ENCODE data around the gene RANBP9.

RANBP9 gene

GRCh38 chr6:13678255-13678983 is 33.2 kb downstream of the RANBP9 start:
- DNase-seq (ENCODE audit: low read depth): no peak

- DNase-seq (ENCODE audit: low read depth): no peak
Measured at GRCh38 chr6:13677878-13678254, 33.8 kb downstream of the RANBP9 start.

- no peak for DNase-seq (ENCODE audit: low read depth)
Measured at GRCh38 chr6:13676551-13677156, 35.0 kb downstream of the RANBP9 start.

- no peak for DNase-seq (ENCODE audit: low read depth)
Measured at GRCh38 chr6:13674533-13675190, 37.0 kb downstream of the RANBP9 start.

GRCh38 chr6:13673825-13674444 is 37.7 kb downstream of the RANBP9 start:
- no peak for DNase-seq (ENCODE audit: low read depth)

- no peak for DNase-seq (ENCODE audit: low read depth)
Measured at GRCh38 chr6:13673368-13673767, 38.3 kb downstream of the RANBP9 start.

GRCh38 chr6:13672904-13673303 is 38.7 kb downstream of the RANBP9 start:
- no peak for DNase-seq (ENCODE audit: low read depth)

- no peak for DNase-seq (ENCODE audit: low read depth)
Measured at GRCh38 chr6:13671548-13672127, 40.0 kb downstream of the RANBP9 start.

GRCh38 chr6:13669476-13669875 is 42.2 kb downstream of the RANBP9 start:
- DNase-seq (ENCODE audit: low read depth): no peak

GRCh38 chr6:13668291-13668928 is 43.2 kb downstream of the RANBP9 start:
- no peak for DNase-seq (ENCODE audit: low read depth)

GRCh38 chr6:13667655-13668054 is 44.0 kb downstream of the RANBP9 start:
- no peak for DNase-seq (ENCODE audit: low read depth)

- DNase-seq (ENCODE audit: low read depth): no peak
Measured at GRCh38 chr6:13666194-13667105, 45.2 kb downstream of the RANBP9 start.

- DNase-seq (ENCODE audit: low read depth): no peak
Measured at GRCh38 chr6:13664703-13665352, 46.8 kb downstream of the RANBP9 start.

GRCh38 chr6:13663986-13664385 is 47.6 kb downstream of the RANBP9 start:
- DNase-seq (ENCODE audit: low read depth): no peak

GRCh38 chr6:13662651-13663334 is 48.8 kb downstream of the RANBP9 start:
- DNase-seq (ENCODE audit: low read depth): no peak

- no peak for DNase-seq (ENCODE audit: low read depth)
Measured at GRCh38 chr6:13661647-13662046, 50.0 kb downstream of the RANBP9 start.

GRCh38 chr6:13660893-13661292 is 50.7 kb downstream of the RANBP9 start:
- DNase-seq (ENCODE audit: low read depth): no peak

GRCh38 chr6:13660273-13660672 is 51.4 kb downstream of the RANBP9 start:
- DNase-seq (ENCODE audit: low read depth): no peak

- DNase-seq (ENCODE audit: low read depth): no peak
Measured at GRCh38 chr6:13655700-13656099, 55.9 kb downstream of the RANBP9 start.

GRCh38 chr6:13654496-13654895 is 57.1 kb downstream of the RANBP9 start:
- no peak for DNase-seq (ENCODE audit: low read depth)

All from activated T-helper 1 cell treated with Interleukin-2 at 50 U/mL for 16 hours (primary cell).